Neural progenitor cell (in vitro differentiated cells): ENCODE results near the gene MRPL57. TPM values are rescaled to one million over a fixed set of nuclear protein-coding genes. Genes with fewer than 3 reads are reported as not detected.

Source experiments
- DNase-seq: peaks from one replicate; pipeline ENCODE4 v3.0.0-alpha.2; 2016; ENCODE audit warnings: low spot score
- H2AFZ ChIP-seq: fragments of 200-600 bp; sonication (generic); replicated peaks from 2 replicates; pipeline ENCODE4 v1.6.1; 2016; ENCODE audit warnings: antibody characterized with exemption
- H3F3A ChIP-seq: fragments of 200-600 bp; sonication (generic); 2 replicates; pipeline ENCODE4 v1.6.1; 2016; ENCODE audit warnings: antibody characterized with exemption, low read depth
- H3K27ac ChIP-seq: fragments of 200-600 bp; sonication (generic); 2 replicates; pipeline ENCODE4 v1.5.1; 2016; ENCODE audit warnings: mild to moderate bottlenecking
- H3K27me3 ChIP-seq: fragments of 200-600 bp; sonication (generic); 2 replicates; pipeline ENCODE4 v1.6.1; 2016; ENCODE audit warnings: mild to moderate bottlenecking, moderate library complexity
- H3K36me3 ChIP-seq: fragments of 200-600 bp; sonication (generic); 2 replicates; pipeline ENCODE4 v1.5.1; 2016
- H3K4me1 ChIP-seq: fragments of 200-600 bp; sonication (generic); 2 replicates; pipeline ENCODE4 v1.6.1; 2016; ENCODE audit warnings: mixed run types
- H3K4me2 ChIP-seq: fragments of 200-600 bp; sonication (generic); 2 replicates; pipeline ENCODE4 v1.6.1; 2016
- H3K4me3 ChIP-seq: fragments of 200-600 bp; sonication (generic); 2 replicates; pipeline ENCODE4 v1.5.1; 2016
- H3K79me2 ChIP-seq: fragments of 200-600 bp; sonication (generic); 2 replicates; pipeline ENCODE4 v1.6.1; 2016; ENCODE audit warnings: low read depth
- H3K9ac ChIP-seq: fragments of 200-600 bp; sonication (generic); 2 replicates; pipeline ENCODE4 v1.6.1; 2016
- H3K9me3 ChIP-seq: fragments of 200-600 bp; sonication (generic); 2 replicates; pipeline ENCODE4 v1.5.1; 2016; ENCODE audit warnings: low read depth
- H4K20me1 ChIP-seq: fragments of 200-600 bp; sonication (generic); 2 replicates; pipeline ENCODE4 v1.6.1; 2016; ENCODE audit warnings: low read depth
- H3K27ac Mint-ChIP-seq: 3 replicates; pipeline ENCODE4 v1.8.0; 2021; ENCODE audit warnings: mixed read lengths
- H3K27me3 Mint-ChIP-seq: 2 replicates; pipeline ENCODE4 v1.8.0; 2022; ENCODE audit warnings: low read depth, mild to moderate bottlenecking, inconsistent platforms, moderate library complexity, mixed read lengths; ENCODE audit not compliant: insufficient read depth
- H3K36me3 Mint-ChIP-seq: 3 replicates; pipeline ENCODE4 v1.8.0; 2021; ENCODE audit warnings: mixed read lengths
- H3K4me1 Mint-ChIP-seq: 3 replicates; pipeline ENCODE4 v1.8.0; 2021; ENCODE audit warnings: mixed read lengths
- H3K4me3 Mint-ChIP-seq: 3 replicates; pipeline ENCODE4 v1.8.0; 2021; ENCODE audit warnings: mild to moderate bottlenecking, moderate library complexity, mixed read lengths
- H3K9me3 Mint-ChIP-seq: 3 replicates; pipeline ENCODE4 v1.8.0; 2020; ENCODE audit warnings: mixed read lengths
- EZH2 ChIP-seq: fragments of 200-600 bp; sonication (generic); IDR thresholded peaks from 2 replicates; pipeline ENCODE4 v1.6.1; 2017; ENCODE audit warnings: antibody characterized with exemption, mild to moderate bottlenecking, moderate library complexity
- EZH2phosphoT487 ChIP-seq: fragments of 200-600 bp; sonication (generic); IDR thresholded peaks from 2 replicates; pipeline ENCODE4 v1.6.1; 2017; ENCODE audit warnings: antibody characterized with exemption
- total RNA-seq: library from RNA; depleted of rRNA; stranded (reverse); fragments of >200 nt; gene quantifications from 2 replicates; pipeline ENCODE4 v1.2.3, GENCODE V29; 2015; ENCODE audit warnings: low replicate concordance
- TF ChIP-seq, protein P1 (sequence below): fragments of 200-600 bp; sonication (generic); IDR thresholded peaks from 2 replicates; pipeline ENCODE4 v1.5.1; 2017; ENCODE audit warnings: antibody characterized with exemption, mild to moderate bottlenecking

The MRPL57 gene
- total RNA-seq, 1 donor from 2014 or later, result 11.4 TPM

DNA sequence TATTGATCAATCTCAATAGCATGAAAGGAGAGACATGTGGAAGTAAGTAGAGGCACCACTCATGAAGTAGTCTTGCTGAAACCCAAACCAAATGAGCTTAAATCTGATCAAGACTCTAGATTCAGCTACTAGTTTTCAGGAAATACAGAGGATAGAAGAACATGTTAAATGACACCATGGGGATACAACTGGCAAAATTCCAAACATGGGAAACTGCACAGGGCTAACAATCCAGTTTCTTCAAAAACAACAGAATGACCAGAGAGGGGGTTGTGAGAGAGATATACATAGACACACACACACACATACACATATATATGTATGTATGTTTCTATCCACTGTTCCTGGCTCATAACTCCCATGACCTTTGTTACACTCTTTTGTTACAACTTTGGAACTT is 44.8 kb downstream of the MRPL57 start:
- Histone ChIP-seq H3K36me3 (no peaks in the 10 kb centered on the region), H2AFZ (no peak overlapping the region), H3K27me3 (no peaks in the 10 kb centered on the region), H4K20me1 (no peaks in the 10 kb centered on the region), H3K79me2 (no peaks in the 10 kb centered on the region), H3K27ac (no peak overlapping the region), H3K9me3 (no peaks in the 10 kb centered on the region), H3K4me2 (no peak overlapping the region), H3F3A (no peaks in the 10 kb centered on the region), H3K4me1 (no peaks in the 10 kb centered on the region), H3K9ac (no peak overlapping the region), H3K4me3 (no peak overlapping the region)
- Mint-ChIP-seq H3K27ac (no peak overlapping the region), H3K4me3 (no peak overlapping the region), H3K36me3 (no peaks in the 10 kb centered on the region), H3K4me1 (no peaks in the 10 kb centered on the region), H3K27me3 (peaks cover 8% of the 10 kb centered on the region), H3K9me3 (peaks cover 7% of the 10 kb centered on the region)
- TF ChIP-seq, protein P1, sequence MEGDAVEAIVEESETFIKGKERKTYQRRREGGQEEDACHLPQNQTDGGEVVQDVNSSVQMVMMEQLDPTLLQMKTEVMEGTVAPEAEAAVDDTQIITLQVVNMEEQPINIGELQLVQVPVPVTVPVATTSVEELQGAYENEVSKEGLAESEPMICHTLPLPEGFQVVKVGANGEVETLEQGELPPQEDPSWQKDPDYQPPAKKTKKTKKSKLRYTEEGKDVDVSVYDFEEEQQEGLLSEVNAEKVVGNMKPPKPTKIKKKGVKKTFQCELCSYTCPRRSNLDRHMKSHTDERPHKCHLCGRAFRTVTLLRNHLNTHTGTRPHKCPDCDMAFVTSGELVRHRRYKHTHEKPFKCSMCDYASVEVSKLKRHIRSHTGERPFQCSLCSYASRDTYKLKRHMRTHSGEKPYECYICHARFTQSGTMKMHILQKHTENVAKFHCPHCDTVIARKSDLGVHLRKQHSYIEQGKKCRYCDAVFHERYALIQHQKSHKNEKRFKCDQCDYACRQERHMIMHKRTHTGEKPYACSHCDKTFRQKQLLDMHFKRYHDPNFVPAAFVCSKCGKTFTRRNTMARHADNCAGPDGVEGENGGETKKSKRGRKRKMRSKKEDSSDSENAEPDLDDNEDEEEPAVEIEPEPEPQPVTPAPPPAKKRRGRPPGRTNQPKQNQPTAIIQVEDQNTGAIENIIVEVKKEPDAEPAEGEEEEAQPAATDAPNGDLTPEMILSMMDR, result no peak
- TF ChIP-seq EZH2 (no peak), EZH2phosphoT487 (no peak)
- no peak for DNase-seq

DNA sequence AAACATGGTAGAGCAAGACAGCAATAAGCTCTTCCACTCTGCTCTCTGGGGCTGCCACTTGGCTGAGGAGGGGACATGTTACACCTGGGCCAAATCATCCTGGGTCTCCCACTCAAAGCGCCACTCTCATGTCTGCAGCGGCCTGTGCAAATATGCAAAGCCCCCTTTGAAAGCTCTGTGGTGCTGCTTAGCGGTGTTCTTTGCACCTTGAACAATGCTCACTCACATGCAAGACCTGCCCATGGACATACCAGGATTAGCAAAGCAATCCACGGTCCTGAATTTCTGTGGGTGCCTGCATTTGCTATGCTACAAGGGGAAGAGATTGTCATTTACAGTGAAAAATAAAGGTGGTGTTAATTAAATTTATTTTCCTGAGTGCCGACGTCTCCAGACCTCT is 48.6 kb downstream of the MRPL57 start:
- H3K27ac ChIP-seq, result no peak overlapping the region
- Mint-ChIP-seq H3K36me3 (no peaks in the 10 kb centered on the region), H3K27ac (no peak overlapping the region), H3K9me3 (peaks cover 9% of the 10 kb centered on the region), H3K4me3 (no peak overlapping the region), H3K4me1 (no peaks in the 10 kb centered on the region), H3K27me3 (peaks cover 8% of the 10 kb centered on the region)
- H3K4me2 ChIP-seq, result no peak overlapping the region
- no peaks in the 10 kb centered on the region for H3K27me3 ChIP-seq
- no peaks in the 10 kb centered on the region for H4K20me1 ChIP-seq
- H3K79me2 ChIP-seq, result no peaks in the 10 kb centered on the region
- H3K36me3 ChIP-seq, result no peaks in the 10 kb centered on the region
- H3K9ac ChIP-seq, result no peak overlapping the region
- no peak overlapping the region for H3K4me3 ChIP-seq
- H3K9me3 ChIP-seq, result no peaks in the 10 kb centered on the region
- H3F3A ChIP-seq, result no peaks in the 10 kb centered on the region
- TF ChIP-seq EZH2, result no peak
- TF ChIP-seq EZH2phosphoT487, result no peak
- TF ChIP-seq, protein P1, result no peak
- no peaks in the 10 kb centered on the region for H3K4me1 ChIP-seq
- DNase-seq, result no peak
- no peak overlapping the region for H2AFZ ChIP-seq

DNA sequence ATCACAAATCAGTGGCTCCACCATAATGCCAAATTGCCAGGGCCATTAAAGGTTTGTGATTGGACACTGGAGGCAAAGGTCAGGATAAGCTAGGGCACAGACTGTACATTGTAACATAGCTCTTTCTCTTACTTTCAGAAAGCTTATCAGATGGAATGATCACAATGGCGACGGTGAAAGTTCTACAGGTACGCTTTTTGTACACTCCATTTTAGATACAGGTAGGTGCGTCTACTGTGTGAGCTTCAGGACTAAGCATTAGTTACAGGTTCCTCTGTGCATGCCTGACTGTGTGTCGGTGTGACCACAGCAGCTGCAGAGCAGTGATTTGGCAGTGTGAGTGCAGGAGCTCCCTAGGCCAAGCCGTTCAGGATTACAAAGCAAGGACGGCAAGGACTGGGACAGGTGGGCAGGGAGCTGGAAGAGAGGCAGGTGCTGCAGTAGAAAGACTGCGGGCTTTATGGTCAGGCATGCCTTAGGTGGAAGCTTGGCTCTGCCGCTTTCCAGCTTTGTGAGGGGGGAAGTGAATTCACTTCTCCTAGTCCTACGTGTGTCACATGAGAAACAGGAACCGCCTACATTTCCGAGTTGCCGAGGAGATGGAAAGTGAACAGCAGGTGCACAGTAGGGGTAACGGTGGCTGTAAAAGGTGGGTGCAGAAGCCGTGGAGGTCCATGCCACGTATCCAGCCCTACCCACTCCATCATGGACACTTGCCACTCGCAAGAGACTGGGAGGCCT is 49.6 kb downstream of the MRPL57 start:
- Histone ChIP-seq H3K9me3 (no peaks in the 10 kb centered on the region), H3K4me1 (no peaks in the 10 kb centered on the region), H3F3A (no peaks in the 10 kb centered on the region), H4K20me1 (no peaks in the 10 kb centered on the region), H3K36me3 (no peaks in the 10 kb centered on the region), H3K27me3 (no peaks in the 10 kb centered on the region), H3K79me2 (no peaks in the 10 kb centered on the region), H3K27ac (no peak overlapping the region), H3K4me3 (no peak overlapping the region), H2AFZ (no peak overlapping the region), H3K4me2 (no peak overlapping the region), H3K9ac (no peak overlapping the region)
- Mint-ChIP-seq H3K4me1 (no peaks in the 10 kb centered on the region), H3K9me3 (peaks cover 9% of the 10 kb centered on the region), H3K36me3 (no peaks in the 10 kb centered on the region), H3K27ac (no peak overlapping the region), H3K4me3 (no peak overlapping the region), H3K27me3 (peaks cover 8% of the 10 kb centered on the region)
- DNase-seq, result no peak
- TF ChIP-seq EZH2phosphoT487 (no peak), EZH2 (no peak)
- TF ChIP-seq, protein P1, result no peak
